Smooth muscle cell (in vitro differentiated cells): ENCODE data around the gene ZSCAN4. TPM values are rescaled to one million over a fixed set of nuclear protein-coding genes. Genes with fewer than 3 reads are reported as not detected.

Source experiments
- DNase-seq: peaks from one replicate; lab custom pipeline; 2025; ENCODE audit not compliant: unreplicated experiment; lab: John Stamatoyannopoulos, UW
- H2AFZ ChIP-seq: fragments of 200-600 bp; sonication (generic); 2 replicates; pipeline ENCODE4 v1.6.0; 2016; ENCODE audit warnings: antibody characterized with exemption, low read depth, mild to moderate bottlenecking
- H3F3A ChIP-seq: fragments of 200-600 bp; sonication (generic); 2 replicates; pipeline ENCODE4 v1.6.0; 2017; ENCODE audit warnings: antibody characterized with exemption, low read depth
- H3K27ac ChIP-seq: fragments of 200-600 bp; sonication (generic); 2 replicates; pipeline ENCODE4 v1.5.1; 2016; ENCODE audit warnings: low read depth, mild to moderate bottlenecking
- H3K27me3 ChIP-seq: fragments of 200-600 bp; sonication (generic); 2 replicates; pipeline ENCODE4 v1.6.1; 2016; ENCODE audit warnings: low read depth, mild to moderate bottlenecking
- H3K36me3 ChIP-seq: fragments of 200-600 bp; sonication (generic); 2 replicates; pipeline ENCODE4 v1.5.1; 2016; ENCODE audit warnings: low read depth
- H3K4me1 ChIP-seq: fragments of 200-600 bp; sonication (generic); 2 replicates; pipeline ENCODE4 v1.5.1; 2016; ENCODE audit warnings: low read depth
- H3K4me2 ChIP-seq: fragments of 200-600 bp; sonication (generic); 2 replicates; pipeline ENCODE4 v1.6.0; 2016; ENCODE audit warnings: mild to moderate bottlenecking
- H3K4me3 ChIP-seq: fragments of 200-600 bp; sonication (generic); 2 replicates; pipeline ENCODE4 v1.5.1; 2016; ENCODE audit warnings: mild to moderate bottlenecking
- H3K79me2 ChIP-seq: fragments of 200-600 bp; sonication (generic); 2 replicates; pipeline ENCODE4 v1.6.0; 2016; ENCODE audit warnings: low read depth, mild to moderate bottlenecking
- H3K9ac ChIP-seq: fragments of 200-600 bp; sonication (generic); 2 replicates; pipeline ENCODE4 v1.6.0; 2016; ENCODE audit warnings: low read depth
- H3K9me3 ChIP-seq: fragments of 200-600 bp; sonication (generic); replicated peaks from 2 replicates; pipeline ENCODE4 v1.5.1; 2016; ENCODE audit warnings: low read depth
- H4K20me1 ChIP-seq: fragments of 200-600 bp; sonication (generic); 2 replicates; pipeline ENCODE4 v1.6.0; 2016; ENCODE audit warnings: low read depth
- CTCF ChIP-seq: fragments of 200-600 bp; sonication (generic); IDR thresholded peaks from 2 replicates; pipeline ENCODE4 v1.5.1; 2017; ENCODE audit warnings: borderline replicate concordance, mild to moderate bottlenecking, antibody characterized with exemption; ENCODE audit not compliant: insufficient read depth, poor library complexity, severe bottlenecking
- WGBS: methylation state at CpG from one replicate; pipeline ENCODE4 v1.1.7; 2016; ENCODE audit warnings: low lambda C conversion rate; 5-methylcytosine and 5-hydroxymethylcytosine counted together
- polyA plus RNA-seq: library from polyadenylated mRNA; unstranded; fragments of >200 nt; fragmentation: Nextera tagmentation; extraction: Ambion mirVana; gene quantifications from 2 replicates; pipeline ENCODE4 v1.2.1, GENCODE V29; 2016
- total RNA-seq: library from RNA; depleted of rRNA; stranded (reverse); fragments of >200 nt; gene quantifications from 2 replicates; pipeline ENCODE4 v1.2.3, GENCODE V29; 2014

Gene ZSCAN4
- total and polyA plus RNA-seq, 2 experiments from 2014 or later: 0.27 TPM; not detected in 1

- no peaks in the 10 kb centered on the region for H3K27me3 ChIP-seq
- no peak for TF ChIP-seq CTCF
- H4K20me1 ChIP-seq: no peaks in the 10 kb centered on the region
- 100% methylated on average over 4 of the region's 4 CpGs for WGBS
- H2AFZ ChIP-seq: no peak overlapping the region
- H3K36me3 ChIP-seq: peaks cover 37% of the 10 kb centered on the region
- no peak overlapping the region for H3K9ac ChIP-seq
- H3K4me1 ChIP-seq: no peaks in the 10 kb centered on the region
- no peak overlapping the region for H3K4me3 ChIP-seq
- H3F3A ChIP-seq: no peaks in the 10 kb centered on the region
- H3K79me2 ChIP-seq: peaks cover 6% of the 10 kb centered on the region
- peaks cover 25% of the 10 kb centered on the region for H3K9me3 ChIP-seq
- DNase-seq: no peak
- no peak overlapping the region for H3K27ac ChIP-seq
- no peak overlapping the region for H3K4me2 ChIP-seq
Observed at GRCh38 chr19:57719901-57720519, 51.3 kb downstream of the ZSCAN4 start.

- Histone ChIP-seq H3F3A (no peaks in the 10 kb centered on the region), H3K4me3 (no peak overlapping the region), H2AFZ (no peak overlapping the region), H3K4me2 (no peak overlapping the region), H3K9ac (no peak overlapping the region), H3K27ac (no peak overlapping the region), H3K79me2 (peaks cover 14% of the 10 kb centered on the region), H3K9me3 (peaks cover 25% of the 10 kb centered on the region), H3K4me1 (no peaks in the 10 kb centered on the region), H4K20me1 (no peaks in the 10 kb centered on the region), H3K27me3 (no peaks in the 10 kb centered on the region), H3K36me3 (peaks cover 37% of the 10 kb centered on the region)
- 98% methylated on average over 10 of the region's 10 CpGs for WGBS
- no peak for TF ChIP-seq CTCF
- DNase-seq: no peak
Observed at GRCh38 chr19:57720878-57721277, 52.1 kb downstream of the ZSCAN4 start.

Other genes starting within 250 kb of the ZSCAN4 start
- 4.0 and 9.4 TPM in 2 replicates for gene ZNF749, start 233.6 kb upstream of the ZSCAN4 start, total RNA-seq
- 1.6 and 3.1 TPM in 2 replicates for gene ZNF749, start 233.6 kb upstream of the ZSCAN4 start, polyA plus RNA-seq
- gene VN1R1, start 211.8 kb upstream of the ZSCAN4 start, total RNA-seq: 0.45 and 0.67 TPM in 2 replicates
- gene VN1R1, start 211.8 kb upstream of the ZSCAN4 start, polyA plus RNA-seq: 0.50 TPM in 1 of 2 replicates, not detected in the other
- gene ZNF772, start 191.4 kb upstream of the ZSCAN4 start, total RNA-seq: 8.2 and 11.2 TPM in 2 replicates
- 1.4 and 2.1 TPM in 2 replicates for gene ZNF772, start 191.4 kb upstream of the ZSCAN4 start, polyA plus RNA-seq
- gene ZNF419, start 181.2 kb upstream of the ZSCAN4 start, total RNA-seq: 11.5 and 20.5 TPM in 2 replicates
- 9.4 and 9.8 TPM in 2 replicates for gene ZNF419, start 181.2 kb upstream of the ZSCAN4 start, polyA plus RNA-seq
- 7.9 and 17.2 TPM in 2 replicates for gene ZNF773, start 169.0 kb upstream of the ZSCAN4 start, total RNA-seq
- 7.3 and 9.6 TPM in 2 replicates for gene ZNF773, start 169.0 kb upstream of the ZSCAN4 start, polyA plus RNA-seq
- gene ZNF549, start 141.6 kb upstream of the ZSCAN4 start, total RNA-seq: 7.0 TPM in 2 replicates
- gene ZNF549, start 141.6 kb upstream of the ZSCAN4 start, polyA plus RNA-seq: 4.4 and 4.7 TPM in 2 replicates
- gene ZNF550, start 109.1 kb upstream of the ZSCAN4 start, total RNA-seq: 5.1 and 6.3 TPM in 2 replicates
- 3.6 and 5.9 TPM in 2 replicates for gene ZNF550, start 109.1 kb upstream of the ZSCAN4 start, polyA plus RNA-seq
- 5.4 and 6.6 TPM in 2 replicates for gene ZNF416, start 90.0 kb upstream of the ZSCAN4 start, total RNA-seq
- 3.6 TPM in 2 replicates for gene ZNF416, start 90.0 kb upstream of the ZSCAN4 start, polyA plus RNA-seq
- gene ZIK1, start 84.8 kb upstream of the ZSCAN4 start, total RNA-seq: 6.5 and 9.1 TPM in 2 replicates
- gene ZIK1, start 84.8 kb upstream of the ZSCAN4 start, polyA plus RNA-seq: 4.6 and 6.6 TPM in 2 replicates
- 3.0 and 3.2 TPM in 2 replicates for gene ZNF530, start 69.0 kb upstream of the ZSCAN4 start, total RNA-seq
- 3.5 and 3.7 TPM in 2 replicates for gene ZNF530, start 69.0 kb upstream of the ZSCAN4 start, polyA plus RNA-seq
- gene ZNF134, start 54.7 kb upstream of the ZSCAN4 start, total RNA-seq: 25.8 and 27.6 TPM in 2 replicates
- 7.0 and 9.0 TPM in 2 replicates for gene ZNF134, start 54.7 kb upstream of the ZSCAN4 start, polyA plus RNA-seq
- 14.1 and 15.7 TPM in 2 replicates for gene ZNF211, start 35.8 kb upstream of the ZSCAN4 start, total RNA-seq
- 10.5 and 12.1 TPM in 2 replicates for gene ZNF211, start 35.8 kb upstream of the ZSCAN4 start, polyA plus RNA-seq
- gene ZNF551, start 13.0 kb downstream of the ZSCAN4 start, total RNA-seq: 8.2 and 11.1 TPM in 2 replicates
- gene ZNF551, start 13.0 kb downstream of the ZSCAN4 start, polyA plus RNA-seq: 1.1 and 1.6 TPM in 2 replicates
- gene ZNF154, start 40.3 kb downstream of the ZSCAN4 start, total RNA-seq: 7.3 and 9.6 TPM in 2 replicates
- 3.3 and 8.1 TPM in 2 replicates for gene ZNF154, start 40.3 kb downstream of the ZSCAN4 start, polyA plus RNA-seq
- gene ZNF671, start 58.7 kb downstream of the ZSCAN4 start, total RNA-seq: 4.7 and 7.0 TPM in 2 replicates
- gene ZNF671, start 58.7 kb downstream of the ZSCAN4 start, polyA plus RNA-seq: 5.2 and 5.5 TPM in 2 replicates
- 12.7 and 13.6 TPM in 2 replicates for gene ZNF776, start 77.9 kb downstream of the ZSCAN4 start, total RNA-seq
- 4.4 and 8.9 TPM in 2 replicates for gene ZNF776, start 77.9 kb downstream of the ZSCAN4 start, polyA plus RNA-seq
- gene ZNF586, start 100.7 kb downstream of the ZSCAN4 start, total RNA-seq: 8.2 and 20.3 TPM in 2 replicates
- 3.2 and 4.1 TPM in 2 replicates for gene ZNF586, start 100.7 kb downstream of the ZSCAN4 start, polyA plus RNA-seq
- 2.8 and 6.7 TPM in 2 replicates for gene ZNF552, start 146.0 kb downstream of the ZSCAN4 start, total RNA-seq
- 1.9 and 6.4 TPM in 2 replicates for gene ZNF552, start 146.0 kb downstream of the ZSCAN4 start, polyA plus RNA-seq
- 6.7 and 8.0 TPM in 2 replicates for gene ZNF587B, start 161.4 kb downstream of the ZSCAN4 start, total RNA-seq
- 1.2 and 4.3 TPM in 2 replicates for gene ZNF587B, start 161.4 kb downstream of the ZSCAN4 start, polyA plus RNA-seq
- gene ZNF587, start 180.9 kb downstream of the ZSCAN4 start, total RNA-seq: 13.9 and 22.8 TPM in 2 replicates
- gene ZNF587, start 180.9 kb downstream of the ZSCAN4 start, polyA plus RNA-seq: 3.9 and 8.5 TPM in 2 replicates
- gene ZNF814, start 220.1 kb downstream of the ZSCAN4 start, total RNA-seq: 9.6 and 16.7 TPM in 2 replicates
- 9.7 and 13.5 TPM in 2 replicates for gene ZNF814, start 220.1 kb downstream of the ZSCAN4 start, polyA plus RNA-seq
- 9.8 and 12.0 TPM in 2 replicates for gene ZNF417, start 247.7 kb downstream of the ZSCAN4 start, total RNA-seq
- 2.6 and 5.1 TPM in 2 replicates for gene ZNF417, start 247.7 kb downstream of the ZSCAN4 start, polyA plus RNA-seq